GM13977 (cell line): Measurements from ENCODE around the gene SARNP.

Source experiments
- DNase-seq: peaks from one replicate; pipeline ENCODE4 v3.0.0; 2012; ENCODE audit warnings: low spot score
- CTCF ChIP-seq: IDR thresholded peaks from 2 replicates; pipeline ENCODE4 v1.5.1; 2012; ENCODE audit warnings: mild to moderate bottlenecking, control low read depth; ENCODE audit not compliant: insufficient read depth; ENCODE audit errors: extremely low read depth, missing control alignments
- in situ Hi-C: fragments of 300-500 bp; cut with MboI; formaldehyde crosslinking; loops from one replicate; pipeline ENCODE4 v1.12.0; 2022; ENCODE audit warnings: low sequenced_read_pairs, low pct_unique_long_range_greater_than_20kb, mixed read lengths, inconsistent platforms; ENCODE audit not compliant: unreplicated experiment

Gene SARNP

GRCh38 chr12:55713721-55714120, 103.8 kb downstream of the SARNP start:
- no peak for TF ChIP-seq CTCF
- in situ Hi-C loops = no loop called here
- DNase-seq = no peak

GRCh38 chr12:55712700-55713415, 104.7 kb downstream of the SARNP start:
- DNase-seq = no peak
- no peak for TF ChIP-seq CTCF
- in situ Hi-C loops = no loop called here

GRCh38 chr12:55711786-55712553, 105.6 kb downstream of the SARNP start:
- in situ Hi-C loops = no loop called here
- TF ChIP-seq CTCF = no peak

GRCh38 chr12:55708695-55709233, 108.8 kb downstream of the SARNP start:
- in situ Hi-C loops = no loop called here
- TF ChIP-seq CTCF = no peak
- DNase-seq = no peak

More at GRCh38 chr12:55711786-55712553, 105.6 kb downstream of the SARNP start:
- no peak for DNase-seq

- in situ Hi-C loops = no loop called here
- no peak for TF ChIP-seq CTCF
- peak; percentile 80 for DNase-seq
Measured at GRCh38 chr12:55707841-55708694, 109.5 kb downstream of the SARNP start, which contains the start of gene ITGA7. Gene ITGA7, minus strand, starts transcription at chr12:55707904. Its CDS starts 222 bp downstream, at chr12:55707682.
